K562 (cell line): ENCODE results near the gene FCHSD1. TPM values are rescaled to one million over a fixed set of nuclear protein-coding genes. Genes with fewer than 3 reads are reported as not detected.

ENCODE experiments used
- ADNP ChIP-seq: fragments of 200-800 bp; sonication (Bioruptor generic); IDR thresholded peaks from 2 replicates; pipeline ENCODE4 v1.6.1; 2016; ENCODE audit warnings: missing genetic modification characterization, missing compliant biosample characterization
- ARID4B ChIP-seq: sonication (generic); formaldehyde crosslinking; IDR thresholded peaks from 2 replicates; pipeline ENCODE4 v1.8.0; 2022; ENCODE audit warnings: mild to moderate bottlenecking, missing genetic modification reagents
- ATF3 ChIP-seq, 2 experiments: fragments of 450-650 bp in 1 of 2; sonication (generic) in 1 of 2; formaldehyde crosslinking in 1 of 2; IDR thresholded peaks in 1 of 2; conservative IDR thresholded peaks in 1 of 2; 2 replicates each; pipeline versions ENCODE4 v1.6.1 to v1.8.1; 2016 to 2023; ENCODE audit warnings: mild to moderate bottlenecking in 2 of 2, moderate library complexity in 2 of 2, inconsistent platforms in 1 of 2, missing genetic modification reagents in 1 of 2
- CTCFL ChIP-seq: IDR thresholded peaks from 2 replicates; pipeline ENCODE4 v1.6.1; 2011; ENCODE audit warnings: borderline replicate concordance, low read depth, mild to moderate bottlenecking, moderate library complexity, low read length; ENCODE audit not compliant: insufficient read depth, poor library complexity, severe bottlenecking
- FOXK1 ChIP-seq: sonication (generic); formaldehyde crosslinking; IDR thresholded peaks from 2 replicates; pipeline ENCODE4 v1.8.0; 2022; ENCODE audit warnings: missing genetic modification reagents, mild to moderate bottlenecking, borderline replicate concordance
- GATA2 ChIP-seq: sonication (generic); formaldehyde crosslinking; IDR thresholded peaks from 2 replicates; pipeline ENCODE4 v1.4.0; 2020; ENCODE audit warnings: mild to moderate bottlenecking, missing genetic modification reagents
- KLF13 ChIP-seq: fragments of 450-650 bp; IDR thresholded peaks from 2 replicates; pipeline ENCODE4 v1.6.1; 2016; ENCODE audit warnings: missing genetic modification characterization, low read depth, mild to moderate bottlenecking, missing compliant biosample characterization, moderate library complexity, borderline replicate concordance
- MEF2D ChIP-seq: conservative IDR thresholded peaks from 2 replicates; pipeline ENCODE4 v1.6.1; 2016; ENCODE audit warnings: low read depth, missing genetic modification characterization, missing compliant biosample characterization
- NFE2L1 ChIP-seq: fragments of 450-650 bp; IDR thresholded peaks from 2 replicates; pipeline ENCODE4 v1.6.1; 2016; ENCODE audit warnings: missing genetic modification characterization, low read depth, mild to moderate bottlenecking, missing compliant biosample characterization, moderate library complexity, borderline replicate concordance
- POLR2B ChIP-seq: fragments of 450-650 bp; IDR thresholded peaks from 2 replicates; pipeline ENCODE4 v1.6.1; 2018; ENCODE audit warnings: low read depth; ENCODE audit not compliant: partially characterized antibody
- PTTG1 ChIP-seq: fragments of 450-650 bp; IDR thresholded peaks from 2 replicates; pipeline ENCODE4 v1.6.1; 2016; ENCODE audit warnings: low read depth, mild to moderate bottlenecking, missing genetic modification characterization, missing compliant biosample characterization
- RBM25 ChIP-seq: fragments of 200-400 bp; formaldehyde crosslinking; IDR thresholded peaks from 2 replicates; pipeline ENCODE4 v1.6.1; 2018; ENCODE audit warnings: low read length, low read depth, moderate library complexity; ENCODE audit not compliant: severe bottlenecking
- RFX5 ChIP-seq: IDR thresholded peaks from 2 replicates; pipeline ENCODE4 v1.6.1; 2011; ENCODE audit warnings: low read depth, mild to moderate bottlenecking, improper control_type of control experiment, low read length
- SIN3A ChIP-seq, 2 experiments: fragments of 150-350 bp in 1 of 2; IDR thresholded peaks; 2 replicates each; pipeline ENCODE4 v1.6.1; 2011 to 2016; ENCODE audit warnings: borderline replicate concordance in 2 of 2, low read depth in 2 of 2, low read length in 2 of 2, mild to moderate bottlenecking in 2 of 2, moderate library complexity in 2 of 2; ENCODE audit not compliant: control insufficient read depth in 1 of 2
- ZNF76 ChIP-seq: fragments of 250-450 bp; sonication (Bioruptor Pico); IDR thresholded peaks from 2 replicates; pipeline ENCODE4 v1.4.0; 2020; ENCODE audit warnings: mild to moderate bottlenecking, moderate library complexity, borderline replicate concordance
- polyA plus RNA-seq, 8 experiments: library from polyadenylated mRNA; depleted of rRNA in 4 of 8; stranded (reverse) in 5 of 8; unstranded in 3 of 8; fragments of >200 nt; fragmentation: Nextera tagmentation in 2 of 8; fragmentation: Illumina TruSeq in 1 of 8; extraction: Ambion mirVana in 2 of 8; extraction: Trizol in 1 of 8; gene quantifications; 2 replicates each; pipeline versions ENCODE4 v1.2.1 to v1.2.3, GENCODE V29; 2011 to 2014; ENCODE audit warnings: inconsistent platforms in 1 of 8, missing spikeins in 1 of 8
- total RNA-seq, 7 experiments: library from RNA; depleted of rRNA in 6 of 7; stranded (reverse); fragments of >200 nt in 6 of 7; fragmentation: Illumina TruSeq in 2 of 7; extraction: Trizol in 2 of 7; gene quantifications; 2 replicates each; pipeline versions ENCODE4 v1.2.1 to v1.2.3, GENCODE V29; 2011 to 2021; ENCODE audit warnings: low replicate concordance in 1 of 7

FCHSD1 gene
- total and polyA plus RNA-seq, 9 of the 15 experiments (the other 6 are each of a cell fraction or from before 2014, with no cell fraction given): 0.35 to 37.5 (median 13.6) TPM

GRCh38 chr5:141681695-141682641 lies 30.8 kb upstream of the FCHSD1 start, which contains the start of gene ARAP3 (continued):
- TF ChIP-seq MEF2D (tag) (no peak), ARID4B (CRISPR knock-in tag) (no peak), NFE2L1 (tag) (no peak), ATF3 (IDR thresholded peaks at IDR 0.05) (peak; percentile 18; the same call in 1 of the 2 replicates), ATF3 (CRISPR knock-in tag; conservative IDR thresholded peaks at IDR 0.05) (no peak), FOXK1 (CRISPR knock-in tag) (no peak), KLF13 (tag) (0 out of 2 replicates have a peak, but pooled peaks have one; percentile 38), RFX5 (no peak), GATA2 (CRISPR knock-in tag) (no peak), SIN3A (IDR thresholded peaks at IDR 0.05; ENCODE audit: borderline replicate concordance in 2 of 2, control insufficient read depth in 1 of 2, low read depth in 2 of 2, low read length in 2 of 2) (no peak), POLR2B (no peak), RBM25 (no peak), CTCFL (no peak), ADNP (tag) (no peak), PTTG1 (tag) (no peak), ZNF76 (CRISPR knock-in tag) (no peak)
